A673 (cell line): ENCODE data around the gene PKNOX2. TPM values are rescaled to one million over a fixed set of nuclear protein-coding genes. Genes with fewer than 3 reads are reported as not detected.

ENCODE experiments used
- BruUV-seq: library from RNA; stranded (reverse); fragments of 400-500 nt; replicated peaks from 2 replicates; lab custom pipeline; 2021; lab: Mats Ljungman, UMichigan
- CTCF ChIA-PET: fragments of 300-600 bp; sonication (Branson Sonifier 250); formaldehyde crosslinking; loops from one replicate; lab custom pipeline; 2022; ENCODE audit warnings: antibody characterized with exemption; lab: Charles Lee
- POLR2A ChIA-PET: fragments of 300-600 bp; sonication (Branson Sonifier 250); formaldehyde crosslinking; loops from one replicate; lab custom pipeline; 2022; ENCODE audit warnings: antibody characterized with exemption; ENCODE audit not compliant: low non-redundant PET; lab: Charles Lee
- DNase-seq: peaks from one replicate; pipeline ENCODE4 v3.0.0-alpha.2; 2015; ENCODE audit warnings: low spot score
- H3K27ac ChIP-seq: fragments of 200-600 bp; sonication (generic); 2 replicates; pipeline ENCODE4 v1.5.1; 2016; ENCODE audit warnings: mixed run types, low read depth, mild to moderate bottlenecking, mixed read lengths, antibody characterized with exemption, low read length; ENCODE audit not compliant: poor library complexity, severe bottlenecking
- H3K27me3 ChIP-seq: fragments of 200-600 bp; sonication (generic); replicated peaks from 2 replicates; pipeline ENCODE4 v1.6.1; 2017; ENCODE audit warnings: mixed run types, low read depth, mild to moderate bottlenecking, mixed read lengths, antibody characterized with exemption, low read length; ENCODE audit not compliant: insufficient read depth, poor library complexity
- H3K36me3 ChIP-seq: fragments of 200-600 bp; sonication (generic); 2 replicates; pipeline ENCODE4 v1.6.1; 2016; ENCODE audit warnings: mixed run types, mild to moderate bottlenecking, mixed read lengths, antibody characterized with exemption, low read length; ENCODE audit not compliant: insufficient read depth, poor library complexity, severe bottlenecking
- H3K4me1 ChIP-seq: fragments of 200-600 bp; sonication (generic); 2 replicates; pipeline ENCODE4 v1.6.1; 2017; ENCODE audit warnings: mixed run types, mild to moderate bottlenecking, mixed read lengths, antibody characterized with exemption, low read length; ENCODE audit not compliant: insufficient read depth, poor library complexity, severe bottlenecking
- H3K4me3 ChIP-seq: fragments of 200-600 bp; sonication (generic); 2 replicates; pipeline ENCODE4 v1.5.1; 2016; ENCODE audit warnings: low read depth, mixed run types, mild to moderate bottlenecking, mixed read lengths, low read length; ENCODE audit not compliant: poor library complexity, severe bottlenecking
- H3K9me3 ChIP-seq: fragments of 200-600 bp; sonication (generic); 2 replicates; pipeline ENCODE4 v1.6.1; 2016; ENCODE audit warnings: mixed run types, low read depth, mild to moderate bottlenecking, mixed read lengths, antibody characterized with exemption, low read length; ENCODE audit not compliant: poor library complexity, severe bottlenecking
- EZH2 ChIP-seq: fragments of 200-600 bp; sonication (generic); IDR thresholded peaks from 2 replicates; pipeline ENCODE4 v1.6.1; 2017; ENCODE audit warnings: borderline replicate concordance, low read depth, mild to moderate bottlenecking, mixed read lengths, antibody characterized with exemption, low read length; ENCODE audit not compliant: poor library complexity, severe bottlenecking
- intact Hi-C: fragments of 100-400 bp; cut with micrococcal nuclease; formaldehyde crosslinking; loops from one replicate; pipeline ENCODE4 v1.10.0; 2022; ENCODE audit not compliant: unreplicated experiment
- total RNA-seq: library from RNA; stranded (reverse); gene quantifications from 2 replicates; pipeline ENCODE4 v1.2.3, GENCODE V29; 2021
- TF ChIP-seq, protein P1 (sequence below): fragments of 300-800, 200-600 bp; sonication (generic); conservative IDR thresholded peaks from 2 replicates; pipeline ENCODE4 v1.5.1; 2017; ENCODE audit warnings: low read depth, mild to moderate bottlenecking, antibody characterized with exemption, low read length, moderate library complexity, mixed read lengths

PKNOX2 gene
- total RNA-seq, 1 experiment from 2014 or later, result 1.1 TPM

DNA sequence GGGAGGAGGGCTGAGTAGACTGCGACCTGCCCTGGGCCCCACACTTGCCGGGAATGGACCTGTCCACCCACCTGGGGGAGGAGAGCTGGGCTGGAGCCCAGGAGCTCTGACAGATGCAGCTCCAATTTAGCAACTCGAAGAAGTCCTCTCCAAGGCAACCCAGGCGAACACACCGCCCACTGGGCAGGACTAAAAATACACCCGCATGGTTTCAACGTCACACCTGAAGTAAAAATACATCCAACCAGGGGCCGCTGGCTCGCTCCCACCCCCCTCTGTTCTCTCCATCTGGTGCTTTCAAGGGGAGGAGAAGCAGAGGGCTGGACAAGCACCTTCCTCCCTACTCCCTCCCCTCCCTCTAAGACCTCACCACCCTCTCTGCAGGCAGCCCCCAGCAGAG is 211.6 kb downstream of the PKNOX2 start:
- POLR2A ChIA-PET, result no interaction called here
- Histone ChIP-seq H3K4me3 (no peak overlapping the region), H3K4me1 (no peaks in the 10 kb centered on the region), H3K9me3 (no peaks in the 10 kb centered on the region), H3K27me3 (peaks cover 39% of the 10 kb centered on the region), H3K27ac (no peak overlapping the region), H3K36me3 (no peaks in the 10 kb centered on the region)
- CTCF ChIA-PET, result no interaction called here
- BruUV-seq, result no TSS peak
- intact Hi-C loops, result no loop called here
- TF ChIP-seq, protein P1, sequence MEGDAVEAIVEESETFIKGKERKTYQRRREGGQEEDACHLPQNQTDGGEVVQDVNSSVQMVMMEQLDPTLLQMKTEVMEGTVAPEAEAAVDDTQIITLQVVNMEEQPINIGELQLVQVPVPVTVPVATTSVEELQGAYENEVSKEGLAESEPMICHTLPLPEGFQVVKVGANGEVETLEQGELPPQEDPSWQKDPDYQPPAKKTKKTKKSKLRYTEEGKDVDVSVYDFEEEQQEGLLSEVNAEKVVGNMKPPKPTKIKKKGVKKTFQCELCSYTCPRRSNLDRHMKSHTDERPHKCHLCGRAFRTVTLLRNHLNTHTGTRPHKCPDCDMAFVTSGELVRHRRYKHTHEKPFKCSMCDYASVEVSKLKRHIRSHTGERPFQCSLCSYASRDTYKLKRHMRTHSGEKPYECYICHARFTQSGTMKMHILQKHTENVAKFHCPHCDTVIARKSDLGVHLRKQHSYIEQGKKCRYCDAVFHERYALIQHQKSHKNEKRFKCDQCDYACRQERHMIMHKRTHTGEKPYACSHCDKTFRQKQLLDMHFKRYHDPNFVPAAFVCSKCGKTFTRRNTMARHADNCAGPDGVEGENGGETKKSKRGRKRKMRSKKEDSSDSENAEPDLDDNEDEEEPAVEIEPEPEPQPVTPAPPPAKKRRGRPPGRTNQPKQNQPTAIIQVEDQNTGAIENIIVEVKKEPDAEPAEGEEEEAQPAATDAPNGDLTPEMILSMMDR, result no peak
- no peak for TF ChIP-seq EZH2
- DNase-seq, result no peak

DNA sequence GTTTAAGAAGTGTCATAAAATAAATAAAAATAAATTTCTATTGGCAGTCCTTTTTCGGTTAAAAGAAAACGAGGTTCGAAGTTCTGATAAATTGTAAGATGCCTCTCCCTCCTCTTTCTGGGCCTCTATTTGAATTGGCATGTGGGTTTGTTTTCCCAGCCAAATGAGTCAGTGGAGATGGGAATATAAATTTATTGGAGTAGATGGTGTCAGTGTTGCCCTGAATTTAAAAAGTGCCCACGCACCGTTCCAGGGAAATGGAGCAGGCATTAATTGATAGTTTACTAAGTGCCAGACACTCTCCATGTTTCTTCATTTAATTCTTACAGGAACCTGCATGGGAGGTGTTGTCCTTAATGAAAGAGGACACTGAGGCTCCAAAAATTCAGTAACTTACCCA is 212.3 kb downstream of the PKNOX2 start:
- POLR2A ChIA-PET, result no interaction called here
- TF ChIP-seq, protein P1, result no peak
- TF ChIP-seq EZH2, result no peak
- H3K27ac ChIP-seq, result no peak overlapping the region
- CTCF ChIA-PET, result no interaction called here
- H3K36me3 ChIP-seq, result no peaks in the 10 kb centered on the region
- no peak overlapping the region for H3K4me3 ChIP-seq
- no peaks in the 10 kb centered on the region for H3K4me1 ChIP-seq
- no peaks in the 10 kb centered on the region for H3K9me3 ChIP-seq
- intact Hi-C loops, result no loop called here
- peaks cover 39% of the 10 kb centered on the region for H3K27me3 ChIP-seq
- no TSS peak for BruUV-seq
- no peak for DNase-seq

DNA sequence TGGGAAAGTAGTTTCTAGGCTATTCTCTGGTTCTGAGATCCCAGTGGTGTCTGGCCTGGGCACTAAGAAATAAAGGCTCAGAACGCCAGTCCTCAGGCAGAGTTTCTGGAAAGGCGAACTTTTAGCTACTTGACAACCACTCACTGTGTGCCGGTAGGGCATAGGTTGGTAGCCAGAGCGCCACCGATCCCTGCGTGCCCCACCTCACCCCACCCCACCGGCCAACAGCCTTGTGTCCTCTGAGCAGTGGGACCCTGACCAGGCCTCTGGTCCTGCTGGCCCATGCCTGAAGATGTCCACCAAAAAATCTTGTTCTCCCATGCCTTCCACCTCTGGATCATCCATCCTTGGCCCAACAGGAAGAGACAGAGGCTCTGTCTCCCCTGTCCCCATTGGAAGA is 213.5 kb downstream of the PKNOX2 start:
- TF ChIP-seq EZH2, result no peak
- TF ChIP-seq, protein P1, result no peak
- ChIA-PET POLR2A (no interaction called here), CTCF (no interaction called here)
- no TSS peak for BruUV-seq
- Histone ChIP-seq H3K27ac (no peak overlapping the region), H3K4me3 (no peak overlapping the region), H3K9me3 (no peaks in the 10 kb centered on the region), H3K4me1 (no peaks in the 10 kb centered on the region), H3K27me3 (peaks cover 46% of the 10 kb centered on the region), H3K36me3 (no peaks in the 10 kb centered on the region)
- no peak for DNase-seq
- intact Hi-C loops, result no loop called here
